ENCODE measurements around the gene CRYGA. TPM values are rescaled to one million over a fixed set of nuclear protein-coding genes. Genes with fewer than 3 reads are reported as not detected.

Gene CRYGA, protein sequence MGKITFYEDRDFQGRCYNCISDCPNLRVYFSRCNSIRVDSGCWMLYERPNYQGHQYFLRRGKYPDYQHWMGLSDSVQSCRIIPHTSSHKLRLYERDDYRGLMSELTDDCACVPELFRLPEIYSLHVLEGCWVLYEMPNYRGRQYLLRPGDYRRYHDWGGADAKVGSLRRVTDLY
- not detected for polyA plus RNA-seq (ENCODE audit: insufficient read length in 4 of 4)

DNA sequence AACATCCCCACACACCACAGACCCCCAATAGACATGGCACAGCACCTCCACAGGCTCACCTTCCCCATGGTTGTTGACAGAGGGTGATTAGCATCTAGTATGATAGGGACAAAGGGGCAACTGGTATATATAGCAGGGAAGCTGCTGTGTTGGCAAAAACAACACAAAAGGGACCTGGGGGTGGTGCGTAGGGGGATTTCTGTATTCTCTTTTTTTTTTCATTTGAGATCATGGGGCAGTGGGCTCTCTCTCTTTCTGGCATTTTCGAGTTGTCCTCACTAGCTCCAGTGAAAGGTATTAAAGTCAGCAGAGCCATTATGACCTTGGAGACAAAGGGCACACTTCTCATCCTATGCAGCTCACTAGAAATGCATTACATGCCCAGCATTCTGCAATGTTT is at the start of gene CRYGA:
Gene CRYGA (minus strand): TSS at position 101 of the 400 bp plus-strand sequence. CDS start 33 bp downstream, at position 68.
- DNase-seq (ENCODE audit: low read depth in 4 of 4, low spot score in 2 of 4): no peak

DNA sequence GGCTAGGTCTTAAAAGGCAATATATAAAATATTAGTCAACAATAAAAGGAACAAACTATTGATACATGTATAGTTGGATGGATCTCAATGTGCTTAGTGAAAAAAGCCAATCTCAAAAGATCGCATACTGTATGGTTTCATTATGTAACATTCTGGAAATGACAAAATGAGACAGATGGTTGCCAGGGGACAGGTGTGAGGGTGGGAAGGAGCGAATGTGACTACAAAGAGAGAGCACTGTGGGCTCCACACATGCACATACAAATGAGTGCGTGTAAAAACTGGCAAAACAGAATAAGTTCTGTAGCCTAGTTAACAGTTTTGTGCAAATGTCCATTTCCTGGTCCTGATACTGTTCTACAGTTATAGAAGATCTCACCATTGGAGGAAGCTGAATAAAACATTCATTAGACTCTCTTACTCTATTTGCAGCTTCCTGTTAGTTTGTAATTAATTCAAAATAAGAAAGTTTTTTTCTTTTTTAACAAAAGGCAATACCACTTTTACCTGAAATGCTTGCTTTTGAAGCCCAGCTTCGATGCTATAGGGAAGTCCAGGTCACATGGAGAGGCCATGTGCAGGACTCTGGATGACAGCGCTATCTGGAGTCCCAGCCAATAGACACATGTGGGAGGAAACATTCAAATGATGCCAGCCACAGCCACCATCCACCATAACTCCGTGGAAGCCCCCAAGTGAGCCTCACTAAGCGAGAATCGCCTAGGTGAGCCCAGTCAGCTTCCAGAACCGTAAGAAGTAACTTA is 47.5 kb upstream of the CRYGA start:
- DNase-seq (ENCODE audit: low read depth in 4 of 4, low spot score in 2 of 4): no peak

DNA sequence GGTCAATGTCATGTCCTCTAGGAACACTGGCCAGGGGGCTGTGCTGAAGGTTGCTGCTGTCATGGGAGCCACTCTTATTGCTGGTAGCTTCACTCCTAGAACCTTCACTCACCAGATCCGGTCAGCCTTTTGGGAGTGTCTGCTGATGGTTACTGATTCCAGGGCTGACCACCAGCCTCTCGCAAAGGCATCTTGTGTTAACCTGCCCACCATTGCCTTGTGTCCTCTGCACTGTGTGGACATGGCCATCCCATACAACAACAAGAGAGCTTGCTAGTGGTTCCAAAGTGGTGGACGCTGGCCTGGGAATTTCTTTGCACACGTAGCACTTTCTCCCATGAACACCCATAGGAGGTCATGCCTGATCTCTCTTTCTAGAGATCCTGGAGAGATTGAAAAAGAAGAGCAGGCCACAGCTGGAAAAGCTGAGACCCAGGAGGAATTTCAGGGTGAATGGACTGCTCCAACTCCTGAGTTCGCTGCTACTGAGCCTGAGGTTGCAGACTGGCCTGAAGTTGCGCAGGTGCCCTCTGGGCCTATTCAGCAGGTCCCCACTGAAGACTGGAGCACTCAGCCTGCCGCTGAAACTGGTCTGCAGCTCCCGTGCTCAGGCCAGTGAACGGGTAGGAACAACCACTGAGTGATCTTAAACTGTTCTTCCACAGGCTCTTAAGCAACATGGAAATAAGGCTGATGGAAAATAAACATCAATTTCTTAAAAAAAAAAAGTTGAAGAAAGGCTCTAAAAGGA is 45.1 kb upstream of the CRYGA start:
- no peak for DNase-seq (ENCODE audit: low read depth in 4 of 4, low spot score in 2 of 4)

- DNase-seq (ENCODE audit: low read depth in 4 of 4, low spot score in 2 of 4): no peak
Observed at GRCh38 chr2:208207769-208208168, 44.4 kb upstream of the CRYGA start.

DNA sequence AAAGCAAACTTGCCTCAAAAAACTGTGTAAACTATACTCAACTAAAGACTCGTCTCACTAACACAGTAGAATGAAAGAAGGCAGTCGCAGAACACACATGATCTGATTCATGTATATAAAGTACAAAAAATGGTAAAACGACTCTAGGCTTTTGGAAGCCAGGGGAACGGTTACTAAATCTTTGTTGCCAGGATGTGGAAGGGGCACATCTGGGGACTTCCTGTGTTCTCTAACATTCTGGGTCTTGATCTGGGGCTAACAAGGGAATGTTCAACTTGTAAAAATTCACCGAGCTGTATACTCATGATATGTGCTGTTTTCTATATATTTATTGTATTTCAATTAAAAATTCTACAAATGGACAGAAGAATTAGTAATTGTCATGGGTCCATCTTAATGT is 40.8 kb upstream of the CRYGA start:
- no peak for DNase-seq (ENCODE audit: low read depth in 4 of 4, low spot score in 2 of 4)

GRCh38 chr2:208195531-208195930 is 32.1 kb upstream of the CRYGA start:
- DNase-seq (ENCODE audit: low read depth in 4 of 4, low spot score in 2 of 4): no peak

DNA sequence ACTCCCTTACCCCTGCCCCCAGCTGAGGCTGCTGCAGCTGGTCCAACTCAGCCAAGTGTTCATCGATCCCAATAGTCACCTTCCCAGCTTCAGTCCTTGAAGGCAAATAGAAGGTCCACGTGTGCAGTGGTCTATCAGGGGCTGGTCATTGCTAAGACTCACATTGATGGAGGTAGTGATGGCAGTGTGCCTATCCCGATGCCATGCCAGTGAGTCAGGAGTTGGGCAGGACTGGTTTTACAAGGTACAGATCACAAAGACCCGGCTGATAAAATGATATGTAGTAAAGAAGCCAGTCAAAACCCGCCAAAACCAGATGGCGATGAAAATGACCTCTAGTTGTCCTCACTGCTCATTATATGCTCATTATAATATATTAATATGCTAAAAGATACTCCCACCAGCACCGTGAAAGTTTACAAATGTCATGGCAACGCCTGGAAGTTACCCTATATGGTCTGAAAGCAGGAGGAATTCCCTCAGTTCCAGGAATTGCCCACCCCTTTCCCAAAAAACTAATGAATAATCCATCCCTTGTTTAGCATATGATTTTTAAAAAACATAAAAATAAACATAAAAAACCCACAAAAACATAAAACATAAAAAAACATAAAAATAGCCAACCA is 29.3 kb upstream of the CRYGA start:
- DNase-seq (ENCODE audit: low read depth in 4 of 4, low spot score in 2 of 4): no peak

GRCh38 chr2:208189810-208190503 is 26.6 kb upstream of the CRYGA start, which contains the start of gene C2orf80:
TSS of gene C2orf80 (minus strand) at chr2:208190030. CDS start at chr2:208186986, 3,044 bp downstream.
- DNase-seq (ENCODE audit: low read depth in 4 of 4, low spot score in 2 of 4): no peak

- DNase-seq (ENCODE audit: low read depth in 4 of 4, low spot score in 2 of 4): no peak
Observed at GRCh38 chr2:208189069-208189809, 25.9 kb upstream of the CRYGA start.

DNA sequence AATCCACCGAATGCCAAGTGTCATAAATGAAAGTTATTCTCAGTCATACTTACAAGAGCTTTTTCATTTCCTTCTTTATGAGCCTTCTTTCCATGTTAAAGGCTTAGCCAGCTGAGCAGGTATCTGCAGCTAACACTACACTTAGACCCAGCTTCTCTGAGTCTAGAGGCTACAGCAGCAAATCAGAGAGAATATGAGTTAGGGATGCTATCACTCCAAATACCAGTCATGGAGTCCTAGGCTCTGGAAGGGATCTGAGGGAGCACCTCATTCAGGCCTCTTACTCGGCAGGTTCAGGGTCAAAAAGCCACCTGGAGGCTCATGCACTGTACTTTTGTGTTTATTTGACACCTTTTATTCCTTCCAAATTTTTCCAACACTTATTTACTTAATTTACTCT is 23.5 kb upstream of the CRYGA start:
- no peak for DNase-seq (ENCODE audit: low read depth in 4 of 4, low spot score in 2 of 4)

DNA sequence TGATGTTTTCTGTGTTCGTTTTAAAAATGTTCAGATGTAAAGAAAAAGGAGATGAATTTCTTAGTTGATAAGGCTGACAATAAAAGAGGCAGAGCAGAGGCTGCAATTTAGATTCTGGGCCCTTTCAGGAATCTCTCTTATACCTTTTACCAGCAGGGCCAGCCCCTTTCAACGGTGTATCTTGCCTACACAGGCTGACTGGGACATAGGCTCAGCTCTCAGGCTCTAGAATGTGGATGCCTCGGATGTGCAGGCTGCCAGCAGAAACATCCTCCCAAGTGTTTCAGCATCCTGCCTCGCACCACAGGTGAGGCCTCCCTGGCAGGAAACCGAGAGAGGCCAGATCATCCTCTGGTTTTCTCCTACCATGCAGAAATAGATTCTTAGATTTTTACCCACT is 23.1 kb upstream of the CRYGA start:
- no peak for DNase-seq (ENCODE audit: low read depth in 4 of 4, low spot score in 2 of 4)

GRCh38 chr2:208183972-208184705 is 20.8 kb upstream of the CRYGA start:
- DNase-seq (ENCODE audit: low read depth in 4 of 4, low spot score in 2 of 4): no peak

DNA sequence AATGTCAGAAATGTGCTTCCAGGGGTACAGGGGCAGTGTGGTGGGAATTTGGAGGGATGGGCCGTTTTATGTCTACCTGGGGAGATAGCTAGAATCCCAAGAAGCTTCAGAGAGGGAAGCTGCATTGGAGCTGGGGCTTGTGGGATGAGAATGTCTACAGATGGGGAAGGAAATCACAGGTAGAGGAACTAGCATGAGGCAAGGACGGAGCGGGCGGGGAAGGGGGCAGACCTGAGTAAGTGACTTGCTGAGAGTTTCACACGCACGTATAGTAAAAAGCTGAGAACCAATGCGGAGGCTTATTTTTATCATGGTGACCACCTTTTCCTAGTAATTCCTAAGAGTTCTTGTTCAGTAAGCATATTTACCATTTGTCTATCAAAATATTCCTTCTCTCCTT is 20.1 kb upstream of the CRYGA start:
- DNase-seq (ENCODE audit: low read depth in 4 of 4, low spot score in 2 of 4): no peak

DNA sequence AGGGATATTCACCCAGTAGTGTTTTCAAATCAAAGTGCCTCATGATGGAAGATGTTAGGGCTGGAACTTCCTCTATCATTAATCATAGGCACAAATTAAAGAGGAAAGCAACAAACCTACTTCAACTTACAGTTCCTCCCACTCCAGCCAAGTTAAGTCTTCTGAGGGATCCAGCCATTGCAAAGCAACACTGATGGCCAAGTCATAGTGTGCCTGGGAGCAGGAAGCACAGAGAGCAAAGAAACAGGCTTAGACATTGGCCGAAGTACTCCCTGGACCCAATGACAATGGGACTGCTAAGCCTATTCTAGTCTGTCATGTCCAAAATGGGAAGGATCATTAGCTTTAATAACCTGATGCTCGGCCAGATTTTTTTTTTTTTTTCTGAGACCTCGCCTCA is 19.4 kb upstream of the CRYGA start:
- no peak for DNase-seq (ENCODE audit: low read depth in 4 of 4, low spot score in 2 of 4)

- DNase-seq (ENCODE audit: low read depth in 4 of 4, low spot score in 2 of 4): no peak
Observed at GRCh38 chr2:208179028-208179609, 15.7 kb upstream of the CRYGA start.

DNA sequence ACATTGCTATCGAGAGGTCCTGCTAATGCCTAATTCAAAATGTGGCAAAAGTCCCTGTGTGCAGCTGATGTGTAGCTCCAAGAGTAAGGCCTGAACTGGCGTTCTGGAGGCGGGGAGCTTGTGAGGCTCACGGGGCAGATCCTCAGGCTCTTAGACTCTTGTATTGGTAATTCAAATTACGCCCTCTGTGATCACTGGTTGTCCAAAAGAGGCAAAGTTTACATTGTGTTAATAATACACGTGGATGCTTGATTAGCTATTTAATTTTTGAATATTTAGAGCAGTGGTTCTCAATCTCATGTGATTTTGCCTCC is 12.4 kb upstream of the CRYGA start:
- no peak for DNase-seq (ENCODE audit: low read depth in 4 of 4, low spot score in 2 of 4)

DNA sequence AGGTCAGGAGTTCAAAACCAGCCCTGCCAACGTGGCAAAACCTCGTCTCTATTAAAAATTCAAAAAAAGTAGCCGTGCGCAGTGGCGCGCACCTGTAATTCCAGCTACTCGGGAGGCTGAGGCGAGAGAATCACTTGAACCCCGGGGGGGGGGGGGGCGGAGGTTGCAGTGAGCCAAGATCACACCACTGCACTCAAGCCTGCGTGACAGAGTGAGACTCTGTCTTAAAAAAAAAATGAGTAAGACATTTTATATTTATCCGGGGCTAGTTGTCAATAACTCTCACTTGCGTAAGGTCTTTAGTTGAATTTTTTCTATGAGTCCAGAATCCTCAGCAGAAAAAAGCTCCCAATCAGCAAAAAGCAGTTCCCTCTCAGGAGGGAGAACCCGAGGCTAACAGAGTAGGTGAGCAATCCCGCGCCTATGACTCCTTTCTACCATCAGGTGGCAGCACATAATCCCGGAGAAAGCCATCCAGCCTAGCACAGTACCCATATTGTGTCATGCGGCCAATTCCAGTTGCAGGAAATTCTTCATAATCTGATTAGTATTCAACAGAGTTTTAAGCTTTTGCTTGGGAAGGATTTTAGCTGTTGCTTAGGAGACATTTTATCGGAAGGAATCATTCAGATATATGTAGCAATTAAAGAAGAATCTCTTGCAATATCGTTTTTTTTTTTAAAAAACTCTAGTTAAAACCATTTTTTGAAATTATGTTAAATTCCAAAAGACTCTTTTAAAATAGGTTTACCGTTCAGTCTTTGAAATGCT is 11.9 kb upstream of the CRYGA start:
- peak; percentile 34 to 78 (median 46) for DNase-seq (ENCODE audit: low read depth in 4 of 4, low spot score in 2 of 4)

DNA sequence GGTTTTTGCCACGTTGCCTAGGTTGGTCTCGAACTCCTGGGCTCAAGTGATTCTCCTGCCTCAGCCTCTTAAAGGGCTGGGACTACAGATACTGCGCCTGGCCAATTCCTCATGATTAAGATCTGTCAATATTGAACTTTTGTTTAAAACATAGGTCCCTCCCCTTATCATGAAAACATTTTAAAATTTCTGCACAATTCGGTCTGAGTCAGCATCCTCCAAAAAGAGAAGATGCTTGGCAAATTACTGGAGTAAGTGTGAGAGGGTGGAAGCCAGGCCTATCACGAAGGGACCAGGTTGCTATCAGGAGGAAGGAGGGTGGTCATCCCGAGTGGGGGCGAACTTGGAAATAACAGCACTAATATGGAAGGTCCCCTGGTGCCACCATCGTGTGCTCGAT is 10.8 kb upstream of the CRYGA start:
- no peak for DNase-seq (ENCODE audit: low read depth in 4 of 4, low spot score in 2 of 4)
